Progenitor cell of endocrine pancreas (in vitro differentiated cells): Measurements from ENCODE around the gene VDR. TPM values are rescaled to one million over a fixed set of nuclear protein-coding genes. Genes with fewer than 3 reads are reported as not detected.

ENCODE experiments used
- DNase-seq: peaks from one replicate; pipeline ENCODE4 v3.0.0; 2021; ENCODE audit warnings: low spot score; ENCODE audit not compliant: unreplicated experiment
- H3K27ac Mint-ChIP-seq: 2 replicates; pipeline ENCODE4 v1.8.0; 2021; ENCODE audit warnings: mild to moderate bottlenecking, moderate library complexity, mixed read lengths
- H3K27me3 Mint-ChIP-seq: 2 replicates; pipeline ENCODE4 v1.8.0; 2021; ENCODE audit warnings: mixed read lengths
- H3K36me3 Mint-ChIP-seq: 2 replicates; pipeline ENCODE4 v1.8.0; 2022; ENCODE audit warnings: mixed read lengths; ENCODE audit not compliant: insufficient read depth
- H3K4me1 Mint-ChIP-seq: 2 replicates; pipeline ENCODE4 v1.8.0; 2021; ENCODE audit warnings: low read depth, mixed read lengths
- H3K4me3 Mint-ChIP-seq: 2 replicates; pipeline ENCODE4 v1.8.0; 2021; ENCODE audit warnings: low read depth, mild to moderate bottlenecking, moderate library complexity, mixed read lengths
- H3K9me3 Mint-ChIP-seq: 2 replicates; pipeline ENCODE4 v1.8.0; 2021; ENCODE audit warnings: low read depth, mixed read lengths
- total RNA-seq: library from RNA; stranded (reverse); gene quantifications from 2 replicates; pipeline ENCODE4 v1.2.1, GENCODE V29; 2021
- TF ChIP-seq, protein P1 (sequence below): fragments of 200-600 bp; sonication (generic); IDR thresholded peaks from one replicate; pipeline ENCODE4 v1.5.0; 2021; ENCODE audit warnings: antibody characterized with exemption, mild to moderate bottlenecking; ENCODE audit not compliant: unreplicated experiment

The VDR gene
- total RNA-seq, 1 donor from 2014 or later = 0.31 TPM

DNA sequence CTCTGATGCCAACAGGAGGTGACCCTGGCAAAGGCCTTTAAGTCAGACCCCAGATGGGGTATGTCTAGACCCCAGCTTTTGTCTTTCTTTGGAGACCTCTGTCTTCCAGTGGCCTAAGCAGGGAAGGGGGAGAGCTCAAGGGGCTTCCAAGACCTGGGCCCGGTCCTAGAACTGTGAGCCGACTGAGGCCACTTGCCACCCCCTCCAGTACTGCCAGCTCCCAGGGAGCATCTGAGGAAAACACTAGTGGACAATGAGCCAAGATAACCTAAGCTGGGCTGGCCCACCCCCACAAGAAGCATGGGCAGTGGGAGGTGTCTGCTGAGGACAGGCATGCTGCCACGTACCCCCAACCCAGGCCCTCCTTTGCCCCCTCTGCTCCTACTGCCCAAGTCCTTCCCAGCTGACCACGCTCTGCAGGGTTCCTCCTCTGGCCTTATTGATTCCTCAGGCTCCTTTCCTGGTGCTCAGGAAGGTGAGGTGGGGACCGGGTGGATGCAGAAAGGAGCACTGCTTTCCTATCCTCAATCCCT lies 21.1 kb downstream of the VDR start:
- peaks cover 13% of the 10 kb centered on the region for H3K27me3 Mint-ChIP-seq
- TF ChIP-seq, protein P1, sequence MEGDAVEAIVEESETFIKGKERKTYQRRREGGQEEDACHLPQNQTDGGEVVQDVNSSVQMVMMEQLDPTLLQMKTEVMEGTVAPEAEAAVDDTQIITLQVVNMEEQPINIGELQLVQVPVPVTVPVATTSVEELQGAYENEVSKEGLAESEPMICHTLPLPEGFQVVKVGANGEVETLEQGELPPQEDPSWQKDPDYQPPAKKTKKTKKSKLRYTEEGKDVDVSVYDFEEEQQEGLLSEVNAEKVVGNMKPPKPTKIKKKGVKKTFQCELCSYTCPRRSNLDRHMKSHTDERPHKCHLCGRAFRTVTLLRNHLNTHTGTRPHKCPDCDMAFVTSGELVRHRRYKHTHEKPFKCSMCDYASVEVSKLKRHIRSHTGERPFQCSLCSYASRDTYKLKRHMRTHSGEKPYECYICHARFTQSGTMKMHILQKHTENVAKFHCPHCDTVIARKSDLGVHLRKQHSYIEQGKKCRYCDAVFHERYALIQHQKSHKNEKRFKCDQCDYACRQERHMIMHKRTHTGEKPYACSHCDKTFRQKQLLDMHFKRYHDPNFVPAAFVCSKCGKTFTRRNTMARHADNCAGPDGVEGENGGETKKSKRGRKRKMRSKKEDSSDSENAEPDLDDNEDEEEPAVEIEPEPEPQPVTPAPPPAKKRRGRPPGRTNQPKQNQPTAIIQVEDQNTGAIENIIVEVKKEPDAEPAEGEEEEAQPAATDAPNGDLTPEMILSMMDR = no peak
- H3K9me3 Mint-ChIP-seq = no peaks in the 10 kb centered on the region
- DNase-seq = no peak
- H3K27ac Mint-ChIP-seq = no peak overlapping the region
- H3K4me3 Mint-ChIP-seq = no peak overlapping the region
- no peaks in the 10 kb centered on the region for H3K36me3 Mint-ChIP-seq
- peaks cover 2% of the 10 kb centered on the region for H3K4me1 Mint-ChIP-seq

DNA sequence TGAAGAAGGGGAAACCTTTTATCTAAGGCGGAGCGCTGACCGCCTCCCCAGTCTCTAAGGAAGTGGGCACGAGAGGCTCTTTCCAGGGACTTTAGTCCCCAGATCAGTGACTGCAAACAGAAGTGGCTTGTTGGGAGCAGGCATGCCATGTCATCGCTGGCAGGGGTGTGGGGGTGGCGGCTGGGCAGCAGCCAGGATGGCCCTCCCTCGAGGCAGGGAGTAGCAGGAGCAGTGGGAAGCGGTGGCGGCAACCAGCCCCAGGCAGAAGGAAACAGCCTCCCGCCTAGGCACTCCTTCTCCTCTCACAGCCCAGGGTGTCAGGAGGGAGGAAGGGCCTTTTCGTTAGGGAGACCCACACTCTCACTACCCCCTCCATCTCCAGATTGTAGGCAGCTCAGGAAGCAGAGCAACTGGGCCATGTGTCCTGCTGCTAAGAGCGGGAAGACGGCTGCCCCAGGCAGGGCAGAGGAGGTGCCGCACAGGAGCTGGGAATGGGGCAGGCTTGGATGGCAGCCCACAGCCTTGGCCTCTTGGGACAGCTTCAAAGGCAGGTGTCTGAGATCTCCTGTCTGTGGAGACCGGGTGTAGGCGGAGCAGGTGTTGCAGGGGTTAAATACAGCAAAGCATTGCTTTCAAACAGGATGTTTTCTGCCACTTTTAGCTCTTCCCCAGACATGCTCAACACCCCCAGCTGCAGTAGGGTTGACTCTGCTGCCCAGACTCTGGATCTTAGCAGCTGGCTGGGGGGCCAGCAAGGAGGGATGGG lies 21.8 kb downstream of the VDR start:
- DNase-seq = no peak
- no peak overlapping the region for H3K4me3 Mint-ChIP-seq
- H3K27ac Mint-ChIP-seq = no peak overlapping the region
- TF ChIP-seq, protein P1 = no peak
- H3K9me3 Mint-ChIP-seq = no peaks in the 10 kb centered on the region
- no peaks in the 10 kb centered on the region for H3K36me3 Mint-ChIP-seq
- H3K27me3 Mint-ChIP-seq = peaks cover 18% of the 10 kb centered on the region
- H3K4me1 Mint-ChIP-seq = no peaks in the 10 kb centered on the region

DNA sequence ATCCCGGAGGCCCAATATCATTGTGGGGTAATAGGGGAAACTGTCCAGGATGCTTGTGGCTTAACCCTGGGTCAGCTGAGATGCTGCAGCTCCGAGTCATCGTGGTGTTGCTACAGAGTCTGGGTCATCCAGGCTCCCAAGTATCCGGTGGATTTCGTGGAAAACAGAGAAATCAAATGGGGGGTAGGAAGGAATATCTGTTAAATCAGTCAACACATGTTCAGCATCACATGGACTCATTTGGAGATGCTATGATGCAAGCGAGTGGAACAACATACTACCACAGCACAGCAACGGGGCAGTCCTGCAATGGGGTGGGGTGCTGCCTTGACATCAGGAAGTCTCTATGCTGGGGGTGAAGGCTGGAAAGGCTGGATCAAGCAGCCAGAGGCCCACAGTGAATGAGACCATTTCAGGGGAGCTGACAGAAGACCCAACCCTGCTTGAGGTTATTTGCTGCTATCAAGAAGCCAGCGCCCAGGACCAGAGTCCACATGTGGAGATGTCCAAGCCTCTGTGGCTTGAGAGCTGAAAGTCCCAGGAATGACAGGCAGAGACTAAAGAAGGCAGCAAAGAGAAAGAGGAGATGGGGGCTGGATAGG lies 22.9 kb downstream of the VDR start:
- peaks cover 18% of the 10 kb centered on the region for H3K27me3 Mint-ChIP-seq
- TF ChIP-seq, protein P1 = no peak

DNA sequence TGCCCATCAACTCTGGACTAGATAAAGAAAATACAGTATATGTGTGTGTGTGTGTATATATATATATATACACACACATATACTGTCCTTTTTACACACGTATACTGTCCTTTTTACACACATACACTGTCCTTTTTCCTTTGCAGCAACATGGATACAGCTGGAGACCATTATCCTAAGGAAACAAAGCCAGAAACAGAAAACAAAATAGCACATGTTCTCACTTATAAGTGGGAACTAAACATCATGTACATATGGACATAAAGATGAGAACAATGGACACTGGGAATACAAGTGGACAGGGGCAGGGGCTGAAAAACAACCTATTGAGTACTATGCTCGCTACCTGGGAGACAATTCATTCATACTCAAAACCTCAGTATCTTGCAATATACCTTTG lies 23.7 kb downstream of the VDR start:
- Mint-ChIP-seq H3K27ac (no peak overlapping the region), H3K4me3 (no peak overlapping the region), H3K4me1 (peaks cover 3% of the 10 kb centered on the region), H3K9me3 (no peaks in the 10 kb centered on the region), H3K36me3 (no peaks in the 10 kb centered on the region), H3K27me3 (peaks cover 13% of the 10 kb centered on the region)
- TF ChIP-seq, protein P1 = no peak
- no peak for DNase-seq

More for the DNA sequence above, 22.9 kb downstream of the VDR start:
- DNase-seq = no peak
- Mint-ChIP-seq H3K9me3 (no peaks in the 10 kb centered on the region), H3K4me1 (no peaks in the 10 kb centered on the region), H3K4me3 (no peak overlapping the region), H3K36me3 (no peaks in the 10 kb centered on the region), H3K27ac (no peak overlapping the region)

DNA sequence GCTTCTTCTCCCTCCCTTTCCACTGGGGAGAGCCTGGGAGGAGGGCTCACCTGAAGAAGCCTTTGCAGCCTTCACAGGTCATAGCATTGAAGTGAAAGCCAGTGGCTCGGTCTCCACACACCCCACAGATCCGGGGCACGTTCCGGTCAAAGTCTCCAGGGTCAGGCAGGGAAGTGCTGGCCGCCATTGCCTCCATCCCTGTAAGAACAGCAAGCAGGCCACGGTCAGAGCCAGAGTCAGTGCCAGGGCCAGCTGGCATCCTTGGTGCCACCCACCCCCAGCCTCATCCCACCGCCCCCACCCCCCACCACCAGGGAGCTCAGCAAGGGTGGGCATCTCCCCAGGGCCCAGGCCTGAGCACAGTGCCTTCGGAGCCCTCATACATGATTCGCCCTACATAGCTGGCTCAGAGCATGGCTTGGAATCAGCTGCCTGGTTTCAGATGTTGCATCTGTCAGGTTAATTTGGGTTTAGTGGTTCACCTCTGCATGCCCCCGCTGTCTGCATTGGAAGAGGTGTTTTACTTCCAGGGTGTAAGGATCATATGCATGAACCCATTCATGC lies 25.8 kb downstream of the VDR start:
- H3K4me3 Mint-ChIP-seq = no peak overlapping the region
- H3K27ac Mint-ChIP-seq = no peak overlapping the region
- no peak for DNase-seq
- H3K36me3 Mint-ChIP-seq = no peaks in the 10 kb centered on the region
- H3K27me3 Mint-ChIP-seq = peaks cover 18% of the 10 kb centered on the region
- H3K9me3 Mint-ChIP-seq = no peaks in the 10 kb centered on the region
- TF ChIP-seq, protein P1 = no peak
- H3K4me1 Mint-ChIP-seq = peaks cover 10% of the 10 kb centered on the region
